GM21390 (cell line): ENCODE measurements around the gene C1QL4.
"Not testable (repeated sequence)": the region's sequence is repeated elsewhere in the genome, so short reads cannot be mapped to it uniquely, and the experiment has no call there.

ENCODE experiments used
- ATAC-seq: cut with Tn5 transposase; IDR thresholded peaks from one replicate; pipeline ENCODE4 v1.9.1; 2021; ENCODE audit not compliant: unreplicated experiment

C1QL4 gene

DNA sequence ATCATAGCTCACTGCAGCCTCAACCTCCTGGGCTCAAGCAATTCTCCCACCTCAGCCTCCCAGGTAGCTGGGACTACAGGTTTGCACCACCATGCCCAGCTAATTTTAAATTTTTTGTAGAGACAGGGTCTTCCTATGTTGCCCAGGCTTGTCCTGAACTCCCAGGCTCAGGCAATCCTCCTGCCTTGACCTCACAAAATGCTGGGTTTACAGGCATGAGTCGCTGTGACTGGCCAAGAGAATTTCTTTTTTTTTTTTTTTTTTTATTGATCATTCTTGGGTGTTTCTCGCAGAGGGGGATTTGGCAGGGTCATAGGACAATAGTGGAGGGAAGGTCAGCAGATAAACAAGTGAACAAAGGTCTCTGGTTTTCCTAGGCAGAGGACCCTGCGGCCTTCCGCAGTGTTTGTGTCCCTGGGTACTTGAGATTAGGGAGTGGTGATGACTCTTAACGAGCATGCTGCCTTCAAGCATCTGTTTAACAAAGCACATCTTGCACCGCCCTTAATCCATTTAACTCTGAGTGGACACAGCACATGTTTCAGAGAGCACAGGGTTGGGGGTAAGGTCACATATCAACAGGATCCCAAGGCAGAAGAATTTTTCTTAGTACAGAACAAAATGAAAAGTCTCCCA is 54.1 kb downstream of the C1QL4 start:
- not testable (repeated sequence) for ATAC-seq
